Activated naive CD8-positive, alpha-beta T cell treated with anti-CD3 and anti-CD28 coated beads, Interleukin-2, amount 50 U/mL, for 16 hours (primary cell): ENCODE results near the gene ELL3.
"Not testable (repeated sequence)": the region's sequence is repeated elsewhere in the genome, so short reads cannot be mapped to it uniquely, and the experiment has no call there.

Experiments
- DNase-seq: peaks from one replicate; pipeline ENCODE4 v3.0.0-alpha.2; 2020; ENCODE audit warnings: low read depth, low spot score

The ELL3 gene

GRCh38 chr15:43791993-43792760, 15.4 kb upstream of the ELL3 start, which contains the start of gene SERF2:
TSS of gene SERF2 (plus strand) at chr15:43792320. CDS start at chr15:43792377, 57 bp downstream.
- DNase-seq, result peak; percentile 100

- no peak for DNase-seq
These were observed 12.6 kb upstream of the ELL3 start for GRCh38 chr15:43789409-43789808.

GRCh38 chr15:43779016-43779415, 2.2 kb upstream of the ELL3 start:
- DNase-seq, result no peak

- peak; percentile 76 for DNase-seq
These were observed 625 bp upstream of the ELL3 start for GRCh38 chr15:43777267-43777914.

- no peak for DNase-seq
These were observed 557 bp downstream of the ELL3 start for GRCh38 chr15:43776101-43776717.

GRCh38 chr15:43775411-43775965, 1.3 kb downstream of the ELL3 start:
- DNase-seq, result no peak

GRCh38 chr15:43774062-43774461, 2.7 kb downstream of the ELL3 start:
- DNase-seq, result no peak

GRCh38 chr15:43772624-43773023, 4.1 kb downstream of the ELL3 start:
- DNase-seq, result no peak

- no peak for DNase-seq
These were observed 5.0 kb downstream of the ELL3 start for GRCh38 chr15:43771816-43772215.

GRCh38 chr15:43769584-43770228, 7.1 kb downstream of the ELL3 start:
- DNase-seq, result no peak

- DNase-seq, result no peak
These were observed 12.8 kb downstream of the ELL3 start for GRCh38 chr15:43763819-43764446.

GRCh38 chr15:43762824-43763223, 13.9 kb downstream of the ELL3 start:
- no peak for DNase-seq

- DNase-seq, result no peak
These were observed 24.9 kb downstream of the ELL3 start for GRCh38 chr15:43751885-43752284.

- DNase-seq, result no peak
These were observed 26.9 kb downstream of the ELL3 start for GRCh38 chr15:43749690-43750345.

- no peak for DNase-seq
These were observed 28.4 kb downstream of the ELL3 start for GRCh38 chr15:43748376-43748775.

GRCh38 chr15:43746903-43747309, 29.9 kb downstream of the ELL3 start:
- not testable (repeated sequence) for DNase-seq

GRCh38 chr15:43746245-43746902, 30.4 kb downstream of the ELL3 start, which contains the start of gene PDIA3:
TSS of gene PDIA3 (plus strand) at chr15:43746438. CDS start at chr15:43746540, 102 bp downstream.
- DNase-seq, result peak; percentile 71

- DNase-seq, result no peak
These were observed 41.4 kb downstream of the ELL3 start for GRCh38 chr15:43735416-43735815.

- DNase-seq, result not testable (repeated sequence)
These were observed 48.6 kb downstream of the ELL3 start for GRCh38 chr15:43728053-43728725.

GRCh38 chr15:43726306-43726705, 50.5 kb downstream of the ELL3 start:
- DNase-seq, result not testable (repeated sequence)
